Activated CD8-positive, alpha-beta memory T cell treated with anti-CD3 and anti-CD28 coated beads for 48 hours (primary cell): ENCODE measurements around the gene SH2D4B.

Experiments used
- DNase-seq, 3 experiments: peaks; one replicate each; pipeline ENCODE4 v3.0.0-alpha.2; 2020; ENCODE audit warnings: low read depth in 2 of 3, low spot score in 2 of 3

Gene SH2D4B

DNA sequence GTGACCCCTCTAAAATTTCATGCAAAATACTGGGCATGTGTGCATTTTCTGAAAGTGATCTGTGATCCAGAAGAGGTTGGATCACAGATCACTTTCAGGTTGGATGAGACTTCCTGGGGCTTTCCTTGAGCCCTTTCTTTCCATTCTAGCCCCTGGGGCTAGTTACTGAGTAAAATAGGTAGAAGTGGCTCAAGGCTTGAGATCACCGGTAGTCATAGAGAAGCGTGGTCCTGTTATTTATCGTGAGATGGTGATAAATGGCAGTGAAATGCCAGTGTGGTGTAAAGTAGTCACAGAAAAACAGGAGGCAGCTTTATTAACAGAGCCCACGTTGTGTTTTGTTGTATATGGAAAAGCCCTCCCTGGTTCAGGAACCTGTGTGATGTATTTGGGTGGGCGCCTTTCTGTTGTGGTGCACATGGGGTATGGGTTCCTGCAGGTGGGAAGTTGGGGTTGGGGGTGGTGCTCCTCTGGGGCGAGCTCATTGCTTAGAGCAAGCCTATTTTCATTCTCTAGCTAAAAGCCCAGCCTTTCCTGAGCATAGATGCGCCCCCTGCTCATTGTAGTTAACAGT, 34.0 kb upstream of the SH2D4B start:
- no peak for DNase-seq

GRCh38 chr10:80504158-80504811, 33.4 kb upstream of the SH2D4B start:
- no peak for DNase-seq

DNA sequence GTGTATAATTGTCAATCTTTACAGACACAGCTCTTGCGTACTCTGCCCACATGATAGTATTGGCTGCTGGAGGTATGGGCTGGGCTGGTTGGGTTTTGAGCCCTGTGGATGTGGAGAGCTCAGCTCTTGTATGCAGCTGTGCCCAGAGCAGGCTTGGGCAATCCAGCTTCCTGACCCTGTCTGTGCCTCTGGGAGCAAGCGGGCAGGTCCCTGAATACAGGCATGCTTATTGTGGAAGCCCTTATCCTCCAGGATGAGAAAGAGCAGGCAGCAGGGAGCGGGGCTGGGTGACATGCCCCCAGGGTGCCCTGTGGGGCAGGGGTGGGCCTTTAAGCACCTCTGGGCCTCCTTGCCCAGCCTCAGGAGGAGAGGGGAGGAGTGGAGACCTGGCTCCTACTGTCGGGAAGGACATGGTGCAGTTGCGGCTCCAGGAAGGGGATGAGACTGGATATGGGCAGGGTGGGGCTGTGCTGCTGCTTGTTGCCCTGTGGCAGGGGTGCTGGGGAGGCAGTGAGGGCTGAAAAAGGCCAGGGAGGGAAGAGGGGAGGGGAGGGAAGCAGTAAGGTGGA, 32.7 kb upstream of the SH2D4B start:
- no peak for DNase-seq

DNA sequence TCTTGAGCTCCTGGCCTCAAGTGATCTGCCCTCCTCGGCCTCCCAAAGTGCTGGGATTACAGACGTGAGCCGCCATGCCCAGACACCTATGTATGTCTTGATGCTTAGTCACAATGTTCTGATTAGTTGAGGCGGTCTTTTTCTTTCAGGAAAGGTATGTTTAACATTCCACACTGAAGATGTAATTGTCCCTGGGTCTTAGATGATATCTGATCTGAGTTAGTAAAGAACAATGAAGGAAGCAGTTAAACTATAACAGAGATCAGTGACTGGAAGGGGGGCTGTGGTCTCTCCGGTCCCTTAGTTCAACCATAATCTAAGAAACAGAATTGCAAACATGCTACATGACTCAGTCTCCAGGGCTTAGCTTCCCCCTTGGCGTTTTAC, 31.5 kb upstream of the SH2D4B start:
- DNase-seq, result no peak

DNA sequence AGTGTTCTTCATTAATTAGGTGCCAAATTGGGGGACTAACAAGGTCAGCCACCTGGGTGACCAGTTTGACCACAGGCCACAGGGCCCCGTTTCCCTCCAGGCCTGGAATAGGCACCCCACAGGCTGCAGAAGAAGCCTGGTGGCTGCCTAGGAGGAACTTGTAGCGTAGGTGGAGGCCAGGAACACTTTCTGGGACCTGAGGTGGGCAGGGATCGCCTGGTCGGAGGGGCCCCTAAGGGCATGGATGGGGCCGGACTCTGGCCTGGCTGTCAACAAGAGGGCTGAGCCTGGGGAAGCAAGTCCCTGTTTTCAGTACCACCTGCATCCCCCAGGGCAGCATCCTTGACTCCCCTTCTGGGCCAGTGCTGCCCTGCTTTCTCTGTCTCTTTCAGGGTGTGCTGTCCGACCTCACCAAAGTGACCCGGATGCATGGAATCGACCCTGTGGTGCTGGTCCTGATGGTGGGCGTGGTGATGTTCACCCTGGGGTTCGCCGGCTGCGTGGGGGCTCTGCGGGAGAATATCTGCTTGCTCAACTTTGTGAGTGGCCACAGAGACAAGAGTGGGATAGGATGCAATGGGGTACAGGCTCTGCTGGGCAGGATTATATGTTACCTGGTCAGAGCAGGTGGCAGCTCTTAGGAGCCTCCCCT, 30.7 kb upstream of the SH2D4B start:
- DNase-seq, result no peak

- no peak for DNase-seq
Observed at GRCh38 chr10:80509108-80509402, 28.6 kb upstream of the SH2D4B start.

DNA sequence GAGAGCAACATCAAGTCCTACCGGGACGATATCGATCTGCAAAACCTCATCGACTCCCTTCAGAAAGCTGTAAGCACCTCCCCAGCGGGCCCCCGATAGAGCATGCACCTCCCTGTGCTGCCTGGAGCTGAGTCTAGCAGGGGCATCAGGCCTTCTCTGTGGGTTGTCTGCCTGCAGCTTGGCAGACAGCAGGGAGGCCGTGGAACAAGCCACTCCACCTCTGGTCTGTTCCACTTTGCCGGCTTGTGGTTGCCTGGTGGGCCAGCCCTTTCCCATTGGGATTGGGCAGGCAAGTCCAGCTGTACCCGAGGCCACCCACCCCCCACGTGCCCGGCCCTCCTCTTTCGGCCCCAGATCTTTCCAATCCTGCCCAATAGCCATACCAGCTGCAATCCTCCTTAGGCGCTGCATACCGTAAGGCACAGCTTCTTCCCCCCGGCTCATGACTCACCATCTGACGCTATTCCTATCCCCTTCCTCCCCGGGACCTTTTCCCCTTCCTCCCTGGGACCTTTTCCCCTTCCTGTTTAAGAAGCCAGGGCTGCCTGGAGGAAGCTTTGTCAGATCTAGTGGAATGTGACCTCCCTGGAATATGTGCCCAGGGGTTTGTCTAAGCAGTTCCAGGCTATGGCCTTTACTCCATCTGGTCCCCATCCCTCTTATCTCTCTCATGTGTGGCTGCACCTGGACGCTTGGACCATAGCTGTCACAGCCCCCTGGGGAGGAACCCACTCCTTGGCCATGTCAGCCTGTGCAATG, 28.1 kb upstream of the SH2D4B start:
- no peak for DNase-seq

GRCh38 chr10:80512031-80512526, 25.6 kb upstream of the SH2D4B start:
- no peak for DNase-seq

DNA sequence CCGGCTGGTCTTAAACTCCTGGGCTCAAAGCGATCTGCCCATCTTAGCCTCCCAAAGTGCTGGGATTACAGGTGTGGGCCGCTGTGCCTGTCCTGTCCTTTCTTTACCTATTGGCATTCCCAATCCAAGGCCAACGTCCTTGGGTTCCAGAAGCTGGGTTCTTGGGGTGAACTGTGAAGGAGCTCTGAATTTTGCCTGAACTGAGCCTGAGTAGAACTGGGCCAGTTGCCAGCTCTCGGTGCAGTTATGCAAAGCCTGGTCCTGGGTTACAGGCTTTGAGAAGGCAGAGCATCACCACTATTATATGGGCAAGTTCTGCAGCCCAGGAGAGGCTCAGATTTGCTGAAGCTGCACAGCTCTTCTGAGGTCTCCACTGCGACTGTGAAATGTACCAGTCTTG, 24.6 kb upstream of the SH2D4B start:
- no peak for DNase-seq

DNA sequence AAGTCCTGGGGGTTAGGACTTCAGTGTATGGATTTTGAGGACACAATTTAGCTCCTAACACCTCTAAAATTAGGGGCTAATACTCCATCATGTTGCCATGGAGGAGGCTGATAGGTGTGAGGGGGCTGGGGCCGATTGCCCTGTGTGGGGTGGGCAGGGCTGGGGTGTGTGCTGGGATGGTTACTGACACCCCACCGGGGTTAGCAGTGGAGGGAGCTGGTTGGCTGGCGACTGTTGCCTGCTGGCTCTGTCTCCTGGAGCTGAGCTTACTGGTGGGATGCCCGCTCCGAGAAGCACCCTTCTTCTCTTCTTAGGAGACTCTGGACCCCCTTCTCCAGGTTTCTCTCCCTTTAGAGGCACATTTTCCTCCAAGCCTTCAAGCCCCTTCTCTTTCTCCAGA, 22.2 kb upstream of the SH2D4B start:
- no peak for DNase-seq

GRCh38 chr10:80515941-80516340, 21.8 kb upstream of the SH2D4B start:
- DNase-seq, result no peak

- no peak for DNase-seq
Observed at GRCh38 chr10:80516506-80517075, 21.1 kb upstream of the SH2D4B start.

- no peak for DNase-seq
Observed at GRCh38 chr10:80517416-80518142, 20.1 kb upstream of the SH2D4B start.

DNA sequence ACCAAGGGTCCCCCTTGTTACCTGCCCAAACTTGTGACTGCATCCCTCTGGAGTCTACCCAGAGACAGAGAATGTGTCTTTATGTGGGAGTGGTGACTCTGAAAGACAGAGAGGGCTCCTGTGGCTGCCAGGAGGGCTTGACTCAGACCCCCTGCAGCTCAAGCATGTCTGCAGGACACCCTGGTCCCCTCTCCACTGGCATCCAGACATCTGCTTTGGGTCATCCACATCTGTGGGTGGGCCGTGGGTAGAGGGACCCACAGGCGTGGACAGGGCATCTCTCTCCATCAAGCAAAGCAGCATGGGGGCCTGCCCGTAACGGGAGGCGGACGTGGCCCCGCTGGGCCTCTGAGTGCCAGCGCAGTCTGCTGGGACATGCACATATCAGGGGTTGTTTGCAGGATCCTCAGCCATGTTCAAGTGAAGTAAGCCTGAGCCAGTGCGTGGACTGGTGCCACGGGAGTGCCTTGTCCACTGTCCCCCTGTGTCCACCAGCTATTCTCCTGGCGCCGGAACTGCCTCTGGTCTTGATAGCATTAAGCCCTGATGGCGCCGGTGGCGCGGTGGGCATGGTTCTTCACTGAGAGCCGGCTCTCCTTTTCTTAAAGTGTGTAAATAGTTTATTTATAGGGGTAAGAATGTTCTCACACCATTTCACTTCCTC, 19.4 kb upstream of the SH2D4B start:
- no peak for DNase-seq

DNA sequence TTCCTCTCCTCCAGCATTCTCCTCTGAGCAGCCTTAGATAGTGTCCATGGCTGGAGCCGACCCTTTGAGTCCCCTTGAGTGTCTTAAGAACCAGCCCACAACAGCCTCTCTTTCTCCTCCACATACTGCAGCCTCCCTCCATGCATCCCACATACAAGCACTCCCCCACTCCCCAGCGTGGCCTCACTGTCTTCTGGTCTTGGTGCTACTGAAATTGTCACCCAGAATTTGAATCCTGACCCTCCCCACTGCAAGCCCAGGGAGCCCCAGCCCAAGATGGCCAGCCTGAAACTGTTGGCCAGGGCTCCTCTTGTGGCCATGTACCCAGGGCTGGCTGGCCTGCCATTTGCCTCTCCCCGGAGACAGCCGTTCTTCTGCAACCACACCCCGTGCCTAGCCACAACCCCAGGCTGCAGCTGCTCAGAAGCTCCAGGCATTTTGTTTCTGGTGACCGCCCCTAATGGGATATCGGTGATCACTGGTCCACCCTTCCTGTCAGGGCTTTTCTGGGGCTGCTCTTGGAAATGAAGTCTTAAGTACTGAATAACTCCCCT, 18.8 kb upstream of the SH2D4B start:
- no peak for DNase-seq

DNA sequence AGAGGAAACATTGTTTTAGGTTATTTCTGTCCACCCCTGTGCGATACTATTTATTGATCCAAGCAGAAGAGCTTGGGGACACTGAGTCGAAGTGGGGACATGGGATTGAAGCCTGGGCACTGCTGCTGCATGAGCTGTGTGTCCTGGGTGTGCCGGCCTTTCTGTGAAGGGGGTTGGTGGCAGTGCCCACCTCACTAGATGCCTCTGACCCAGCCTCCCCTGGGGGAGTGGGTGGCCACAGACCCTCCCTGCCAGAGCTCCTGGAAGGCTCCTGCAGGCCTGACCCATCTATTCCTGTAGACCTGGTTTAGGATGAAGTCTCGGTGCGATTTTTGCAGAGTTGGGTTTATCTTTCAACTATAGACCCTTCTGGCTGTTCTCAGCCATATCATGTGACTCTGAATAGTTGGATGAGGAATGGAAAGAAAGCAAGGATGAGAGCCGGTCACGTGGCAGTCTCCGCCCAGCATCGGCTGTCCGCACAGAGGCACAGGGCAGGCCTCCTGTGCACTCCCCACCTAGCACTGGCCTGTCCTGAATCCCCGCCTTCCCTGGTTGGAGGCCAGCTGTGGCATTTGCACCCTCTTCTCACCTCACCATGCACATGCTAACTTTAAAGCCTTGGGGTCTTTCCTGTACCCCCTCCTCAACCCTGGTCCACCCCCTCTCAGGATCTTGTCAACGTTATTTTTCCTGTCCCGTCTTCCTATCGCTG, 17.6 kb upstream of the SH2D4B start:
- DNase-seq, result no peak

- no peak for DNase-seq
Observed at GRCh38 chr10:80520661-80521470, 16.8 kb upstream of the SH2D4B start.

DNA sequence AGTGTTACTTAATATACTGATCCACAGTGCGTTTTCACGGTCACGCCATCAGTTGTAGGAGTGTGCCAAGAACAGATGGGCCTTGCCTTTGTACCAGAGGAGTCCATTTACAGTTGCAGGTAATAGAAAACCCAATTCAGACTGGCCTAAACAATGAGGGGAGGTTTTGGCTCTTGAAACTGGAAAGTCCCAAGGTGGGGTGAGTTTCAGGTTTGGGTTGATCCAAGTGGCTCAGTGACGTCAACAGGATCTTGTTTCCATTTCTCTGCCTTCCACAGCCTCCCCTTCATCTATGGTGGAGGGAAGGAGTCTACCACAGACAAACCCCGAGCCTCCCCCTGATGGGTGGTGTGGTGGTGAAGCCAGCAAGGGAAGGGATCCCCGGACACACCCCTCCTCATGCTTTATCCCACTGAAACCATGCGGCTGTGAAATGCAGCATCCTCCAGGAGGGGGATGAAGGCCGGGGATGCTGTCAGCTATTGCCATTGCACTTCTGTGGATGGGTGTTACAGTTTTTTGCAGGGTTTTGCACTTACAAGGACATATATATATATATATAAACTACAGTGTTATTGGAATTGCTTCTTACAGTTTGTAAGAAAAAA, 14.8 kb upstream of the SH2D4B start:
- DNase-seq, result no peak
